Kidney glomerular epithelial cell (primary cell): ENCODE data around the gene DNAJC16.
A peak's percentile ranks its signal among the peaks of the same experiment; 100 is the strongest.
"Not testable (repeated sequence)": the region's sequence is repeated elsewhere in the genome, so short reads cannot be mapped to it uniquely, and the experiment has no call there.

Source experiments
- DNase-seq: peaks from one replicate; lab custom pipeline; 2025; lab: John Stamatoyannopoulos, UW

DNAJC16 gene

GRCh38 chr1:15507278-15507677, 19.4 kb upstream of the DNAJC16 start:
- DNase-seq: no peak

GRCh38 chr1:15508700-15509487, 17.8 kb upstream of the DNAJC16 start:
- no peak for DNase-seq

GRCh38 chr1:15509586-15509985, 17.1 kb upstream of the DNAJC16 start:
- no peak for DNase-seq

GRCh38 chr1:15510611-15511405, 15.8 kb upstream of the DNAJC16 start:
- no peak for DNase-seq

- no peak for DNase-seq
Observed at GRCh38 chr1:15513192-15513591, 13.5 kb upstream of the DNAJC16 start.

- DNase-seq: no peak
Observed at GRCh38 chr1:15513919-15514318, 12.7 kb upstream of the DNAJC16 start.

- not testable (repeated sequence) for DNase-seq
Observed at GRCh38 chr1:15514557-15514956, 12.1 kb upstream of the DNAJC16 start.

- no peak for DNase-seq
Observed at GRCh38 chr1:15515022-15515663, 11.5 kb upstream of the DNAJC16 start.

- DNase-seq: no peak
Observed at GRCh38 chr1:15519625-15520024, 7.0 kb upstream of the DNAJC16 start.

- DNase-seq: peak; percentile 26
Observed at GRCh38 chr1:15521206-15521906, 5.3 kb upstream of the DNAJC16 start.

- DNase-seq: no peak
Observed at GRCh38 chr1:15522551-15522950, 4.1 kb upstream of the DNAJC16 start.

GRCh38 chr1:15523104-15524020, 3.3 kb upstream of the DNAJC16 start:
- peak; percentile 16 for DNase-seq

GRCh38 chr1:15524021-15524282, 2.7 kb upstream of the DNAJC16 start, which contains the start of gene CASP9:
CASP9 (minus strand) TSS chr1:15524215; CDS start chr1:15524200, 15 bp downstream.
- DNase-seq: no peak

- DNase-seq: peak; percentile 97
Observed at GRCh38 chr1:15524283-15525049, 2.2 kb upstream of the DNAJC16 start.

- no peak for DNase-seq
Observed at GRCh38 chr1:15525050-15526020, 1.3 kb upstream of the DNAJC16 start.

- no peak for DNase-seq
Observed at GRCh38 chr1:15526021-15526489, 593 bp upstream of the DNAJC16 start.

GRCh38 chr1:15531003-15531402, 4.4 kb downstream of the DNAJC16 start:
- DNase-seq: no peak

GRCh38 chr1:15531682-15532081, 5.0 kb downstream of the DNAJC16 start:
- no peak for DNase-seq

GRCh38 chr1:15538771-15539170, 12.1 kb downstream of the DNAJC16 start:
- DNase-seq: no peak
